Lower leg skin (tissue), 3 donors: Measurements from ENCODE around the gene POLE2.

ENCODE experiments used
- CTCF ChIP-seq, 3 donors: fragments of 450-650 bp; IDR thresholded peaks; one replicate each; pipeline ENCODE4 v1.5.1; 2016; ENCODE audit warnings: antibody characterized with exemption in 3 of 3, mild to moderate bottlenecking in 3 of 3, moderate library complexity in 2 of 3
- POLR2A ChIP-seq, 2 donors: fragments of 450-650 bp; IDR thresholded peaks; one replicate each; pipeline ENCODE4 v1.6.1; 2016 to 2017; ENCODE audit warnings: antibody characterized with exemption in 2 of 2, mild to moderate bottlenecking in 1 of 2, moderate library complexity in 1 of 2

- TF ChIP-seq CTCF (IDR thresholded peaks at IDR 0.05) (no peak), POLR2A (IDR thresholded peaks at IDR 0.05) (no peak)
These were observed 3.0 kb upstream of the POLE2 start for GRCh38 chr14:49691031-49691430.
